ENCODE data around the gene SDCBP2. TPM values are rescaled to one million over a fixed set of nuclear protein-coding genes. Genes with fewer than 3 reads are reported as not detected.

The SDCBP2 gene
- total RNA-seq, 2 experiments from 2014 or later = 1.2 to 1.3 TPM

DNA sequence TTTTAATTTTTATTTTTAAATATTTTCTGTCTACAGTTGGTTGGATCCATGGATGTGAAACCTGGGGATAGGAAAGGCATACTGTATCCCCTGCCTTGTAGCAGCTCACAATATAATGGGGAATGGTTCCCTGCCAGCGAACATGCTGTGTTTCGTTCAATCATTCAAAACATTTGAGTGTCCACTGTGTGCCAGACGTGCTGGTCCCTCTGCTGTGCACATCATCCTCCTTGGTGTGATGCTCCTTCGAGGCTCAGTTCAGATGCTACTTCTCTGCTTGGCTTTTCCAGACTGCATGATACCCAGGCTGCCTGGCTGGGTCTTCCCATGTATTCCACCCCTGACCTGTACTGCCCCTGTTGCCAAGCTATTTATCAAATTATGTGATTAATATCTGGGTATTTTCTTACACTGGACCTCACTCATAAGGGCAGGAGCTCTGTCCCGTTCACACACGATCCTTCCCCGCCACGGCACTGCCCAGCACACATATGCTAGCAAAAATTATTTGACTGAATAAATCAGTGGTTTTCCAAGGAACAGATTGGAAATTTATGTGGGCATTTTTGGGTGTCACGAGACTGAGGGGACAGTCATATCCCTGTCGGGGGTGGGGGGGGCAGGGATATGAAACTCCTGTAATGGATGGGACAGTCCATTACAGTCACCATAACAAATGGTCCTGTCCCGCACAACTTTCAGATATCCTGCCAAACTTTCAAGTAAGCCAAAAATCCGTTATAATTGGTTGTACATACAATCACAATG, 4.9 kb downstream of the SDCBP2 start:
- no peaks in the 10 kb centered on the region for H3K27me3 Mint-ChIP-seq
- peak in 2 of 14 experiments; percentile 2 to 29 for DNase-seq
- intact Hi-C loops (cut with DNase I, micrococcal nuclease) = loop anchor here (2.0 to 10.0 kb wide), 4 partner anchors 59 to 203 kb away; partner anchors contain the start of gene SNPH (in 1 of the 2)
- H3K4me3 Mint-ChIP-seq = peak overlapping the region; percentile 20
- H3K4me1 Mint-ChIP-seq (ENCODE audit: low read depth) = no peaks in the 10 kb centered on the region
- no peak for ATAC-seq (ENCODE audit: poor library complexity)
- no peaks in the 10 kb centered on the region for H3K9me3 Mint-ChIP-seq
- peaks cover 45% of the 10 kb centered on the region for H3K4me1 ChIP-seq (ENCODE audit: insufficient read depth, low read length)
- H3K27ac Mint-ChIP-seq = no peak overlapping the region
- ChIA-PET POLR2A (interaction anchor here (1.7 kb wide), 1 partner anchor 143 kb away, joined by 8 read pairs; the partner anchor contains the start of gene NSFL1C), CTCF (interaction anchor here (1.0 to 2.2 kb wide), 4 partner anchors 9 to 143 kb away, joined by 3 to 7 read pairs (median 5); partner anchors contain the start of gene NSFL1C)
- no peaks in the 10 kb centered on the region for H3K36me3 ChIP-seq (ENCODE audit: insufficient read depth, low read length)
- no peaks in the 10 kb centered on the region for H3K9me3 ChIP-seq (ENCODE audit: control insufficient read depth in 1 of 2, insufficient read depth in 1 of 2, low read length in 2 of 2)
- no peaks in the 10 kb centered on the region for H3K27me3 ChIP-seq (ENCODE audit: control insufficient read depth in 1 of 2, insufficient read depth in 2 of 2, low read length in 2 of 2)
- TF ChIP-seq, protein P1, sequence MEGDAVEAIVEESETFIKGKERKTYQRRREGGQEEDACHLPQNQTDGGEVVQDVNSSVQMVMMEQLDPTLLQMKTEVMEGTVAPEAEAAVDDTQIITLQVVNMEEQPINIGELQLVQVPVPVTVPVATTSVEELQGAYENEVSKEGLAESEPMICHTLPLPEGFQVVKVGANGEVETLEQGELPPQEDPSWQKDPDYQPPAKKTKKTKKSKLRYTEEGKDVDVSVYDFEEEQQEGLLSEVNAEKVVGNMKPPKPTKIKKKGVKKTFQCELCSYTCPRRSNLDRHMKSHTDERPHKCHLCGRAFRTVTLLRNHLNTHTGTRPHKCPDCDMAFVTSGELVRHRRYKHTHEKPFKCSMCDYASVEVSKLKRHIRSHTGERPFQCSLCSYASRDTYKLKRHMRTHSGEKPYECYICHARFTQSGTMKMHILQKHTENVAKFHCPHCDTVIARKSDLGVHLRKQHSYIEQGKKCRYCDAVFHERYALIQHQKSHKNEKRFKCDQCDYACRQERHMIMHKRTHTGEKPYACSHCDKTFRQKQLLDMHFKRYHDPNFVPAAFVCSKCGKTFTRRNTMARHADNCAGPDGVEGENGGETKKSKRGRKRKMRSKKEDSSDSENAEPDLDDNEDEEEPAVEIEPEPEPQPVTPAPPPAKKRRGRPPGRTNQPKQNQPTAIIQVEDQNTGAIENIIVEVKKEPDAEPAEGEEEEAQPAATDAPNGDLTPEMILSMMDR (IDR thresholded peaks at IDR 0.05) = no peak
- H3K27ac ChIP-seq (ENCODE audit: low read depth in 1 of 2, low read length in 2 of 2) = peak overlapping the region; percentile 95 to 98
- no peak overlapping the region for H3K4me3 ChIP-seq (ENCODE audit: low read length)
- no peaks in the 10 kb centered on the region for H3K36me3 Mint-ChIP-seq (ENCODE audit: low read depth)

DNA sequence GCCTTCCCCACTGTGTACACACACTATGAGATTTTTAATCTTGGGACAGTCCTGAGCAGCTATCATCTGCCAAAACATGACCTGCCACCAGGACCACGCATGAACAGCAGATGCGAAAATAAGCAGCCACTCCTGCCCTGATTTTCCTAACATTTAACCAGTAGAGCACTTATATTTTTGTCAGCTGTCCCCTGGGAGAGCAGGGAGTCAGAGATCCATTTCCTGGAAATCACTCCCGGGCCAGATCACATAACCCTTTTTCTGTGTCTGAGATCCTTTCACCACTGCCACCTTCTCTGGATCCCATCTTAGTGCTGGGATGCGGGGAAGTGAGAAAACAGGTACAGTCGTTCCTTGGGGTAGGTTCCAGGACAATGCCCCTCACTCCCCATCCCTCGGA, 5.7 kb downstream of the SDCBP2 start:
- ATAC-seq (ENCODE audit: poor library complexity) (no peak), DNase-seq (peak in 1 of 14 experiments; percentile 23)
- Mint-ChIP-seq H3K27me3 (no peaks in the 10 kb centered on the region), H3K27ac (peak overlapping the region; percentile 54), H3K9me3 (no peaks in the 10 kb centered on the region), H3K4me3 (no peak overlapping the region), H3K36me3 (ENCODE audit: low read depth) (no peaks in the 10 kb centered on the region), H3K4me1 (ENCODE audit: low read depth) (no peaks in the 10 kb centered on the region)
- peaks cover 38% of the 10 kb centered on the region for H3K4me1 ChIP-seq (ENCODE audit: insufficient read depth, low read length)
- TF ChIP-seq, protein P1 (IDR thresholded peaks at IDR 0.05) = no peak
- no peaks in the 10 kb centered on the region for H3K36me3 ChIP-seq (ENCODE audit: insufficient read depth, low read length)
- no peak overlapping the region for H3K27ac ChIP-seq (ENCODE audit: low read depth in 1 of 2, low read length in 2 of 2)
- H3K27me3 ChIP-seq (ENCODE audit: control insufficient read depth in 1 of 2, insufficient read depth in 2 of 2, low read length in 2 of 2) = no peaks in the 10 kb centered on the region
- POLR2A ChIA-PET = no interaction called here
- H3K4me3 ChIP-seq (ENCODE audit: low read length) = no peak overlapping the region
- CTCF ChIA-PET = interaction anchor here (1.4 to 1.7 kb wide), 2 partner anchors 8 to 114 kb away, joined by 3 to 6 read pairs; no protein-coding TSS in a partner anchor
- no peaks in the 10 kb centered on the region for H3K9me3 ChIP-seq (ENCODE audit: control insufficient read depth in 1 of 2, insufficient read depth in 1 of 2, low read length in 2 of 2)
- intact Hi-C loops (cut with DNase I, micrococcal nuclease) = loop anchor here in 1 of 2 experiments (5.0 to 10.0 kb wide), 2 partner anchors 58 to 101 kb away; partner anchors contain the start of gene SNPH

DNA sequence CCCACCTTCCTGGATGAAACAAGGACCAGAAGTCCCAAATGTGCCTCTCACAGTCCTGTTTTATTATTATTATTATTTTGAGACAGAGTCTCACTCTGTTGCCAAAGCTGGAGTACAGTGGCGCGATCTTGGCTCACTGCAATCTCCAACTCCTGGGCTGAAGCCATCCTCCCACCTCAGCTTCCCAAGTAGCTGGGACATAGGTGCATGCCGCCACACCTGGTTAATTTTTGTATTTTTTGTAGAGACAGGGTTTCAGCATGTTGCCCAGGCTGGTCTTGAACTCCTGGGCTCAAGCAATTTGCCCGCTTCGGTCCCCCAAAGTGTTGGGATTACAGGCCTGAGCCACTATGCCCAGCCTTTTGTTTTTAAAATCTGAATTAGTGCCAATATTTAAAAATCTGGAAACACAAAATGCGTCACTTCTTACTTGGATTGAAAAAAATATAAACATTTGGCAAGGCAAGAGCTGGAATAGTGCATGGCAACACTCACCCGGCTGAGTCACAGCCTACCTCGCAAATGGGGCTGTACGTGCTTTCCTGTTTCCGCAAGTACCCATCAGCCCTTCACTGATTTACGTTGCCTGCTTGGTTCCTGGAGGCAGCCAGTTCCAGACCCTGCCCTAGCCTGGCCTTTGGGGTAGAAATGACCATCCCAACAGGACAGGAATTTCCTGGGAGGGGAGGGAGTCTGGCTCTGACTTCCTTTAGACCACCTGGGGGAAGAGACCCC, 6.3 kb downstream of the SDCBP2 start:
- Histone ChIP-seq H3K27ac (ENCODE audit: low read depth in 1 of 2, low read length in 2 of 2) (no peak overlapping the region), H3K4me3 (ENCODE audit: low read length) (no peak overlapping the region), H3K9me3 (ENCODE audit: control insufficient read depth in 1 of 2, insufficient read depth in 1 of 2, low read length in 2 of 2) (no peaks in the 10 kb centered on the region), H3K4me1 (ENCODE audit: insufficient read depth, low read length) (peaks cover 34% of the 10 kb centered on the region), H3K27me3 (ENCODE audit: control insufficient read depth in 1 of 2, insufficient read depth in 2 of 2, low read length in 2 of 2) (no peaks in the 10 kb centered on the region), H3K36me3 (ENCODE audit: insufficient read depth, low read length) (no peaks in the 10 kb centered on the region)
- Mint-ChIP-seq H3K9me3 (no peaks in the 10 kb centered on the region), H3K36me3 (ENCODE audit: low read depth) (no peaks in the 10 kb centered on the region), H3K27ac (peak overlapping the region; percentile 54), H3K27me3 (no peaks in the 10 kb centered on the region), H3K4me1 (ENCODE audit: low read depth) (no peaks in the 10 kb centered on the region), H3K4me3 (no peak overlapping the region)
- DNase-seq (peak in 1 of 14 experiments; percentile 41), ATAC-seq (ENCODE audit: poor library complexity) (no peak)
- TF ChIP-seq, protein P1 (IDR thresholded peaks at IDR 0.05) = no peak
- CTCF ChIA-PET = interaction anchor here (1.3 kb wide), 1 partner anchor 114 kb away, joined by 3 read pairs; no protein-coding TSS in a partner anchor
- POLR2A ChIA-PET = no interaction called here
- intact Hi-C loops (cut with DNase I, micrococcal nuclease) = loop anchor here in 1 of 2 experiments (5.0 to 10.0 kb wide), 2 partner anchors 58 to 100 kb away; partner anchors contain the start of gene SNPH
